Measurements from ENCODE around the gene ALX3. TPM values are rescaled to one million over a fixed set of nuclear protein-coding genes. Genes with fewer than 3 reads are reported as not detected.

ALX3 gene
- total RNA-seq, result not detected in 2 replicates

GRCh38 chr1:110070671-110071242, at the start of gene ALX3:
Gene ALX3 (minus strand): TSS chr1:110070672. CDS start chr1:110070612, 60 bp downstream.

DNA sequence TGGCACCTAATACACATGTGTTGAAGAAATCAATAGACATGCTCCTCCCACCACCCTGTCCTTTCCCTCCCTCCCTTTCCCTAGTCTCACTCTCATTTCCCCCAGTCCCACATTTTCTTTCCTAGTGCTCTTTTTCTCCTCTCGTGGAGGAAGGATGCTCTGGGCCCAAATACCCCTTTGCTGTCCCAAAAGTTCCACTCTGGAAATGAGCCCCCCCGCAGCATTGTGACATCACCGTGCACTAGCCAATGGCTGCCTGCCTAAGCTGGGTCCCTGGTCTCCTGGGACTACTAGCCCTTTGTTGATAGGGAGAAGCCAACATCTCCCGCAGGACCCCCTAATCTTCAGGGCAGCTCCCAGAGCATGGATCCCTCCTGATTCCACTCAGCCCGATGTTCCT, 41.7 kb upstream of the ALX3 start, which contains the start of gene UBL4B:
Gene UBL4B, plus strand, starts transcription at position 301 of the 400 bp plus-strand sequence. Its CDS starts 92 bp downstream, at position 393.

DNA sequence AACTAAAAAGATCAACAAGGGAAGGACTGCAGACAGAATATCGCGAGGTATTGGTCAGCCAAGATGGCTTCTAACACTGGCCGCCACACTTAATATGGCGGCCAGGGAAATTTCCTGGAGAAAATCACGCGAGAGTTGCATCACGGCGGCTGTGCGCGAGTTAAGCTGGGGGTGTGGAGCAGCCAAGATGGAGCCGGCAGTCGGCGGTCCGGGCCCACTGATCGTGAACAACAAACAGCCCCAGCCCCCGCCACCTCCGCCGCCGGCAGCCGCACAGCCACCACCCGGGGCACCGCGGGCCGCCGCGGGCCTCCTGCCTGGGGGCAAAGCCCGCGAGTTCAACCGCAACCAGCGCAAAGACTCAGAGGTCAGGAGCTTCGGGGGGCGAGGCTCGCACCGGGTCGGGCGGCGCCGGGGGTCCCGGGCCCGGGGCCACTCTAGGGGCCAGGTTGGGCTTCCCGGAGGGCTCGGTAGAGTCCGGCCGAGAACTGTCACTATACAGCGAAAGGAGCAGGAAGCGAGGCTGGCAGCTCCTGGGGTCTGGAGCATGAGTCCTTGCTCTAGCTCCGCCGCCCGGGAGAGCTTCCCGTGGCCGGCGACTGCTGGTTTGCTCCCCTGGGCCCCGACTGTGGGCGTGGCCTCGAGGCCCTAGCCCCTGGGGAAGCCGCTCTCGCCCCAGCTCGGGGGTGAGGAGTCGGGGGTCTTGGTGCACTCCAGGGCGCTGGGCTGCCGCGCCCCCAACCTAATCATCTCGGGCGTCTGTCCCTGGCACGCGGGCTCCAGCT, 35.8 kb downstream of the ALX3 start, which contains the start of gene STRIP1:
Gene STRIP1, plus strand, starts transcription at position 174 of the 785 bp plus-strand sequence. Its CDS starts 14 bp downstream, at position 188.

Other genes with a start within 250 kb of the ALX3 start
- gene CSF1, start 159.8 kb downstream of the ALX3 start, total RNA-seq, result 6.3 and 32.5 TPM in 2 replicates
- 30.1 and 54.9 TPM in 2 replicates for gene AHCYL1, start 85.9 kb downstream of the ALX3 start, total RNA-seq
- 30.6 and 68.2 TPM in 2 replicates for gene STRIP1, start 36.0 kb downstream of the ALX3 start, total RNA-seq
- gene UBL4B, start 41.8 kb upstream of the ALX3 start, total RNA-seq, result not detected in 2 replicates
- gene SLC6A17, start 79.8 kb upstream of the ALX3 start, total RNA-seq, result under 0.01 and 1.1 TPM in 2 replicates
- 3.9 and 5.4 TPM in 2 replicates for gene KCNC4, start 139.6 kb upstream of the ALX3 start, total RNA-seq

Measured in bladder microvascular endothelial cell (primary cell).